MM.1S (cell line): ENCODE results near the gene SLC25A1.

Experiments
- EZH2 ChIP-seq: fragments of 300-600 bp; sonication (generic); optimal IDR thresholded peaks from 2 replicates; pipeline ENCODE3; 2017; ENCODE audit warnings: low read depth, mild to moderate bottlenecking, antibody characterized with exemption, low read length, mixed read lengths
- TF ChIP-seq, protein P1 (sequence below): fragments of 300-600 bp; sonication (generic); IDR thresholded peaks from 2 replicates; pipeline ENCODE4 v1.5.1; 2016; ENCODE audit warnings: antibody characterized with exemption, low read length, mixed read lengths

DNA sequence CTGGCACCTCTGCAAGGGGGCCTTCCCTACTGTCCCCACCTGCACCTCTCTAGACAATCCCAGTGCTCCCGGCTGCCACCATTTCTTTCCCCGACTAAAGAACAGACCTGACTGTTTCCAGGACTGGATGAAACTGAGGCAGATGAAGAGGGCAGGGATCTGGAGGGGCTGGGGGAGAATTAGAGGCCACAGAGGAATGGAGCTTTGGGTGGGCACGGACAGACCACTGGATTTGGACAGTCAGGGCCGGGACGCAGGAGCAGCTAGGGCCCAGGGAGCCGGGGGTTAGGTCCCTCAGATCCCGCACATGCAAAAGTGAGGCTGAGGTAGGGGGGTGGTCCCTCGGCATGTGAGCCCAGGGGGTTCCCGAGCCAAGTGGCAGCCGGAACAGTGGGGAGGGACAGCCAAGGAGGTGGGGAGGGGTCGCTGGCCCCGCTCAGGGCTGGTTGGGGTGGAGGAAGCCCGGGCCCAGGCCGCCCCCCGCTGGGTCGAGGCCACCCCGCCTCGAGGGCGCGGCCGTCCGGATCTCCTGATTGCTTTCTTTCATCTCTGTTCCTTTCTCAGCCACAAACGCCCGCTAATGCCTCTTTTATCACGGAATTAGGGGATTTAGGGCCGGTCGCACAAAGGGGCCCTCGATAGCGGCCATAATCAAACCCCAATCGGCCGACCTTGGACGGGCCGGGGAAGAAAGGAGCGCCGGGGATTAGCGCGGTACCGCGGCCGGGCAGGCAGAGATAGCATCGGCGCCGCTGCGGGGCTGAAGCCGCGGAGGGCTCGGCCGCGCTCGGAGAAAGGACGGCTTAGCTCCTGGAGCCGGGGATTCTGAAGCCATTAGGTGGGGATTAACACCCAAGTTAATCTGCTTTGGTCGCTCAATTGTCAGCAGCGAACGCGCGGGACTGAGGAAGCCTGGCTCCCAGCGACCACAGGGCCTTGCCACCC is 9.3 kb downstream of the SLC25A1 start:
- TF ChIP-seq, protein P1, sequence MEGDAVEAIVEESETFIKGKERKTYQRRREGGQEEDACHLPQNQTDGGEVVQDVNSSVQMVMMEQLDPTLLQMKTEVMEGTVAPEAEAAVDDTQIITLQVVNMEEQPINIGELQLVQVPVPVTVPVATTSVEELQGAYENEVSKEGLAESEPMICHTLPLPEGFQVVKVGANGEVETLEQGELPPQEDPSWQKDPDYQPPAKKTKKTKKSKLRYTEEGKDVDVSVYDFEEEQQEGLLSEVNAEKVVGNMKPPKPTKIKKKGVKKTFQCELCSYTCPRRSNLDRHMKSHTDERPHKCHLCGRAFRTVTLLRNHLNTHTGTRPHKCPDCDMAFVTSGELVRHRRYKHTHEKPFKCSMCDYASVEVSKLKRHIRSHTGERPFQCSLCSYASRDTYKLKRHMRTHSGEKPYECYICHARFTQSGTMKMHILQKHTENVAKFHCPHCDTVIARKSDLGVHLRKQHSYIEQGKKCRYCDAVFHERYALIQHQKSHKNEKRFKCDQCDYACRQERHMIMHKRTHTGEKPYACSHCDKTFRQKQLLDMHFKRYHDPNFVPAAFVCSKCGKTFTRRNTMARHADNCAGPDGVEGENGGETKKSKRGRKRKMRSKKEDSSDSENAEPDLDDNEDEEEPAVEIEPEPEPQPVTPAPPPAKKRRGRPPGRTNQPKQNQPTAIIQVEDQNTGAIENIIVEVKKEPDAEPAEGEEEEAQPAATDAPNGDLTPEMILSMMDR = no peak
- peak; percentile 84 for TF ChIP-seq EZH2
